GM12801 (cell line): Measurements from ENCODE around the gene NCOA1.

Source experiments
- CTCF ChIP-seq: IDR thresholded peaks from one replicate; pipeline ENCODE4 v1.5.1; 2011; ENCODE audit warnings: control low read depth; ENCODE audit not compliant: insufficient read length; ENCODE audit errors: extremely low read depth

Gene NCOA1

DNA sequence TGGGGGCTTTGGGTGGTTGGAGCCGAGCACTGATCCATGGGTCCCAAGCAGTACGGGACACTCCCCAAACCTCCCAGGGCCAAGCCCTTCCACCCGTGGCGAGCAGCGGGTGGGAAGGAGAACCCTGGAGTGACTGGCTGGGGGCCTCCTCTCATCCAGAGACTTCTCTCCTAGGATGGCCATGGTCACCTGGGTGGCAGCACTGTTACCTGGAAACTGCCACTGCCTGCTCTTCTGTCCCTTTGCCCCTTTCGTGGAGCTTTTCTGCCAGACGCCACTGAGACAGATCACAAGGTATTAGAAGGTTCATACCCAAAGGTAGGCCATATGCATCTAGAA is 329.1 kb downstream of the NCOA1 start:
- TF ChIP-seq CTCF = no peak
